Measurements from ENCODE around the gene NDUFA13.

DNA sequence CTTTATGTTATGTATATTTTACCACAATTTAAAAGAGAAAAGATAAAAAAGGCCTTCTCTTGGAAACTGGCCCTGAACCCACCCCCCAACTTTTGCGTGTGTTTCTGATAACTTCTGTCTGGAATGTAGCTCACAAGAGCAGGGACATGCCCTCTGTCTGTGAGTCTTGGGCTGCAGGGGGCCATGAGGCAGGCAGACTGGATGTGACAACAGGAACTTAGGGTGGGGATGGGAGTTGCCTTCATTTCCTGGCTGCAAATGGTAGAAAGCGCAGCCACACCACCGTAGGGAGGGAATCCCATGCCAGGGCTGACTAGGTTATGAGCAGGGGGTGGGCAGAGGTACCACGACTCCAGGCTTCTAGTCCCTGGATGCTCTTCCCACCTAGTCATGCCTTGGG is 43.9 kb downstream of the NDUFA13 start:
- TF ChIP-seq, protein P1, sequence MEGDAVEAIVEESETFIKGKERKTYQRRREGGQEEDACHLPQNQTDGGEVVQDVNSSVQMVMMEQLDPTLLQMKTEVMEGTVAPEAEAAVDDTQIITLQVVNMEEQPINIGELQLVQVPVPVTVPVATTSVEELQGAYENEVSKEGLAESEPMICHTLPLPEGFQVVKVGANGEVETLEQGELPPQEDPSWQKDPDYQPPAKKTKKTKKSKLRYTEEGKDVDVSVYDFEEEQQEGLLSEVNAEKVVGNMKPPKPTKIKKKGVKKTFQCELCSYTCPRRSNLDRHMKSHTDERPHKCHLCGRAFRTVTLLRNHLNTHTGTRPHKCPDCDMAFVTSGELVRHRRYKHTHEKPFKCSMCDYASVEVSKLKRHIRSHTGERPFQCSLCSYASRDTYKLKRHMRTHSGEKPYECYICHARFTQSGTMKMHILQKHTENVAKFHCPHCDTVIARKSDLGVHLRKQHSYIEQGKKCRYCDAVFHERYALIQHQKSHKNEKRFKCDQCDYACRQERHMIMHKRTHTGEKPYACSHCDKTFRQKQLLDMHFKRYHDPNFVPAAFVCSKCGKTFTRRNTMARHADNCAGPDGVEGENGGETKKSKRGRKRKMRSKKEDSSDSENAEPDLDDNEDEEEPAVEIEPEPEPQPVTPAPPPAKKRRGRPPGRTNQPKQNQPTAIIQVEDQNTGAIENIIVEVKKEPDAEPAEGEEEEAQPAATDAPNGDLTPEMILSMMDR (IDR thresholded peaks at IDR 0.05; ENCODE audit: low read length): no peak
- TF ChIP-seq EZH2 (optimal IDR thresholded peaks at IDR 0.05; ENCODE audit: low read depth, low read length): no peak
